Skin epidermis (tissue), 12 donors: ENCODE data around the gene EN1.

Experiments
- H3K27ac ChIP-seq, 21 experiments: fragments of 200-600 bp; sonication (generic) in 11 of 21; one replicate each; pipeline ENCODE4 v1.5.0; 2020; ENCODE audit warnings: mild to moderate bottlenecking in 3 of 21, inconsistent platforms in 2 of 21, moderate library complexity in 2 of 21
- H3K4me3 ChIP-seq, 7 experiments: fragments of 200-600 bp; sonication (generic) in 2 of 7; one replicate each; pipeline ENCODE4 v1.5.0; 2020; ENCODE audit warnings: inconsistent platforms in 2 of 7, mild to moderate bottlenecking in 2 of 7, moderate library complexity in 1 of 7

The EN1 gene

DNA sequence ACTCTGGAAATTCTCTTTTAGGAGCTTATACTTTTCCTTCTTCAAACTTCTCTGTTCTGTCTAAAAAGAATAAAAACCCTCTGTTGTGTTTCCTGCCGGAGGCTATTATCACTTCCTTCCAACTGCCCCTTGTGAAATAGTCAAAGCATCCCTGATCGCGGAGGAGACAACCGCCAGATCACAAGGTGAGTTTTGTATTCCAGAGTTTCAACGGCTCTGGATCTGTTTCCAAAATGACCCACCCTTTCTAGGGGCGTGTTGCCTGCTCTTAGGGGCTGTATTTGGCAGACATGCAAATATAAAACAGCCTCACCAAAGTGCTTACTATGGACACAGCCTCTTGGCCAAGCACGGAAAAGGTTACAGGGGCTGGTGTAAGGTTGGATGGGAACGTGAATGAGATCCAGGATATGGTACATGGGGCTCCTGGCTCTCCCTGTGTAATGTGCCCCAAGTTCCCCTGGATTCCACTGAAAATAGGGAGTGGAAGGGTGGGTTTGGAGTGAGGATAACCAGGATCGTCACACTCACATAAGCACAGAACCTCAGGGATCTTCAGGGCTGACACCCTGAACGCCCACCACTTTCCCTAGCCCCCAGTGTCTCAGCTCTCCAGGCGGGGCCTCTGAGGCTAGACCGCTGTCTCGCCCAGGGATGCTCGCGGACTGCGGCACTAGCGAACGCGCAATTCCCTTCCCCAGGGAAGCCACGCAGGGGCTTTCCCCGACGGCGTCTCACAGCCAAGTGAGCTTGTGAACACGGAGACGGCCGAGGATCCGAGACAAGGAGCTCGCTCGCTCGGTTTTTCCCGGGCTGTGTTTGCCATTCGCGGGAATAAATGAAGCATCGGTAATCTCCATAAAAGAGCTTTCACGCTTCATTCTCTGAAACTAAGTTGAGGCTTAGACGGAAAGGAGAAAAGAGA, 14.4 kb downstream of the EN1 start:
- Histone ChIP-seq H3K27ac (peak overlapping the region in 4 of 21 experiments; percentile 35 to 78 (median 56)), H3K4me3 (no peak overlapping the region)

- peak overlapping the region in 1 of 21 experiments; percentile 13 for H3K27ac ChIP-seq
- no peak overlapping the region for H3K4me3 ChIP-seq
Measured at GRCh38 chr2:118832071-118832790, 15.2 kb downstream of the EN1 start.

- Histone ChIP-seq H3K27ac (peak overlapping the region in 7 of 21 experiments; percentile 11 to 58 (median 31)), H3K4me3 (no peak overlapping the region)
Measured at GRCh38 chr2:118830881-118831280, 16.6 kb downstream of the EN1 start.

GRCh38 chr2:118830118-118830517, 17.3 kb downstream of the EN1 start:
- Histone ChIP-seq H3K27ac (peak overlapping the region in 9 of 21 experiments; percentile 2 to 73 (median 27)), H3K4me3 (no peak overlapping the region)

- peak overlapping the region in 2 of 21 experiments; percentile 2 to 3 for H3K27ac ChIP-seq
Measured at GRCh38 chr2:118826093-118826492, 21.4 kb downstream of the EN1 start.

GRCh38 chr2:118823633-118824032, 23.8 kb downstream of the EN1 start:
- peak overlapping the region in 1 of 21 experiments; percentile 43 for H3K27ac ChIP-seq
- H3K4me3 ChIP-seq, result no peak overlapping the region

More at GRCh38 chr2:118826093-118826492, 21.4 kb downstream of the EN1 start:
- no peak overlapping the region for H3K4me3 ChIP-seq

DNA sequence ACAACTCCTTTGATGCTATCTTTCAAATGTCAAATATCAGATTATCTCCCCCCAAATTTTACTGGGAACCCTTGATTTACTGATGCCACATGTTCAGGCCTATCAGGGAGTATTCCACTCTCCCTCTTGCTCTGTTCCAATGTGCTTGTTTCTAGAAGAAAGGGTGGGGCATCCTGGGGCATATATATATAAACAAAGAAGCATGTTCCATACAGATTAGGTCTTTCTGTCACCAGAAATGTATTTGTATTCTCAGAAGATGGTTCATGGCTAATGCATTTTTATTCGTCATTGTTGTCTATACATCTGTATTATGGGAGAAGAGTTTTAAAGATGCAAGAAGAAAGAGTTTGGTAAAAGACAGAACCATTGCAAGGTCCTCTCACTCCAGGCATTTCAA, 24.9 kb downstream of the EN1 start:
- H3K4me3 ChIP-seq, result no peak overlapping the region

DNA sequence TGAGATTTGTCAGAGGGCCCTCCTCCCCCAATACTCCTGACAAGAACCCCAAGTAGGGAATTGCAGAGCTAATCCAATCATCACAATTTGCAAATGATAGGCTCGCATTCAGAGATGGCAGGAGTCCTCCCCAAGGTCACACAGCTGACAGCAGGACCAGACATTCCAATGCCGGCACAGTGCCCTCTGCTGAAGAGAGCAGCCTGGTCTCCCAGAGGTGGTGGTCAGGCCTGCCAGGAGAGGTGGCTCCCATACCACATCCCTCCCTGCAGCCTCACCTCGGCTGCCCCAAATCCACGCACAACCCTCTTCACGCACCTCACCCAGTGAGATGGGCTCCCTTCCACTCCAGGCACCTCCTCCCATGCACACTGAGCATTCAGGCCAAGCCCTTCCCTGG, 25.4 kb downstream of the EN1 start:
- Histone ChIP-seq H3K27ac (peak overlapping the region in 1 of 21 experiments; percentile 34), H3K4me3 (no peak overlapping the region)

More for the DNA sequence above, 24.9 kb downstream of the EN1 start:
- H3K27ac ChIP-seq, result no peak overlapping the region

DNA sequence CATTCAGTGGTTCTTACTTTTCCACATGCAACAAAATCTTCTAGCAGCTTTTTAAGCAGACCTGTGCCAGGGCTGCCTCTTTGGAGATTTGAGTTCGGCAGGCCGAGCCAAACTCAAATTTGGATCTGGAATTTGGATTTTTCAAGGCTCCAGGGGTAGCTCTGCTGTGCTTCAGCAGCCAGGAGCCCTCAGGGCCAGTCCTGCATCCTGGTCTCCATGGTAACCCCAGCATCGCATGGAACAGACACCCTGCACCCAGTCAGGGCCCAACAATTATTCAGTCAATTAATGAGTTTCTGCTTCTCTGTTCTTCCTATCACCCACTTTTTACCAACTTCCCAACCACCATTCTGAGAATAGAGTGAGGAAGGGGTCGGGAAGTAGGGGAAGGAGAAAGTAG, 30.0 kb downstream of the EN1 start:
- no peak overlapping the region for H3K4me3 ChIP-seq
- H3K27ac ChIP-seq, result no peak overlapping the region

DNA sequence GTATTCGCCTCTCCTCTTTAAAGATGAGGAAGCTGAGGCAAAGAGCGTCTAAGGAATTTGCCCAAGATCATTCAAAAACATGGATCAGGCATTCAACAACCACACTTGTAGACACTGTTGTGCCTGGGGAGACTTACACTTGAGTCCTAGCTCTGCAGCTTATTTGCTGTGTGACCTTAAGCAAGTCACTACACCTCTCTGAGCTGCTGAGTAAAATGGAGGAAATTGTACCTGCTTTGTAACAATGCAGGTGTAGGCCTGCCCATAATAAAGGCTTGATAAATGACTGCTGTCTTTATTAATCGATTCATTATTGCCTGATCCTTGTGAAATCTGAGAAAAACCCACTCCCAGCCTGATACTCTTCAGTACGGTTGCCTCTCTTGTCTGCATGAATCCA, 30.8 kb downstream of the EN1 start:
- Histone ChIP-seq H3K4me3 (no peak overlapping the region), H3K27ac (no peak overlapping the region)

DNA sequence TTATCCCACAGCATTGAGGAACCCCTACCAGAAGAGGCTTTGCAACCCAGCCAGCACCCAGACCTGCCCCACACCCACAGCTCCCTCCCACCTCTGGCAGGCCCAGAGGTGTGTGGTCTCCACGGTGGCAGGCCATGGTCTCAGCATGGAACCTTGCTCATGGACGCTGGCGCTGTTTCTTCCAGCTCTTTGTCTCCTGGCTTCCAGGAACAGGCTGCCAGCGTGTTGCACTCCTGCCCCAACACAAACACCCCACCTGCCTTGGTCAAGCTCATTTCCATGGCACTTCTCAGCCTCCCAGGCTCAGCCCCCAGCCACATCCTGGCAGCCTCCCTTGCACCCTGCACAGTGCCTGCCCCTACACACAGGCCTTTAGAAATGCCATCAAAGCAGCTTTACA, 31.7 kb downstream of the EN1 start:
- no peak overlapping the region for H3K27ac ChIP-seq
- H3K4me3 ChIP-seq, result no peak overlapping the region

DNA sequence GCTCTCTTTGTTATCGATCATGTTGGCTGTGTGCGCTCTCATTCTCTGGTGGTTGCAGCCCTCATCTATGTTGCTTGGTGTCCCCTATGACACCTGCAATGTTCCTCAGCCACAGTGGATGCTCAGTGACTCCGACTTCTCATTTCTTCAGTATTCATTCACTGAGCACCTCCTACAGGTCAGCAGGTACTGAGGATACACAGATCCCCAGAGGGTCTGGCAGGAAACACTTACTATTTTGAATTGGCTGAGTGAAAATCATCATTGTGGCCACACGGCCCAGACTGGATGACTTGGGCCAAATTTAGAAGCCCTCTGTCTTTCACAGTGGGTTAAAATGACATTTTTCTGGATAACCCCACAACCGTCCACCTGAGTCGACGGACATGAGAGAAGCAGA, 32.1 kb downstream of the EN1 start:
- H3K27ac ChIP-seq, result no peak overlapping the region
- no peak overlapping the region for H3K4me3 ChIP-seq

- Histone ChIP-seq H3K4me3 (no peak overlapping the region), H3K27ac (no peak overlapping the region)
Measured at GRCh38 chr2:118814368-118814767, 33.1 kb downstream of the EN1 start.

GRCh38 chr2:118813601-118814339, 33.7 kb downstream of the EN1 start:
- H3K4me3 ChIP-seq, result no peak overlapping the region
- H3K27ac ChIP-seq, result no peak overlapping the region

GRCh38 chr2:118813111-118813510, 34.3 kb downstream of the EN1 start:
- Histone ChIP-seq H3K27ac (no peak overlapping the region), H3K4me3 (no peak overlapping the region)

- no peak overlapping the region for H3K4me3 ChIP-seq
- H3K27ac ChIP-seq, result no peak overlapping the region
Measured at GRCh38 chr2:118812552-118812951, 34.9 kb downstream of the EN1 start.

DNA sequence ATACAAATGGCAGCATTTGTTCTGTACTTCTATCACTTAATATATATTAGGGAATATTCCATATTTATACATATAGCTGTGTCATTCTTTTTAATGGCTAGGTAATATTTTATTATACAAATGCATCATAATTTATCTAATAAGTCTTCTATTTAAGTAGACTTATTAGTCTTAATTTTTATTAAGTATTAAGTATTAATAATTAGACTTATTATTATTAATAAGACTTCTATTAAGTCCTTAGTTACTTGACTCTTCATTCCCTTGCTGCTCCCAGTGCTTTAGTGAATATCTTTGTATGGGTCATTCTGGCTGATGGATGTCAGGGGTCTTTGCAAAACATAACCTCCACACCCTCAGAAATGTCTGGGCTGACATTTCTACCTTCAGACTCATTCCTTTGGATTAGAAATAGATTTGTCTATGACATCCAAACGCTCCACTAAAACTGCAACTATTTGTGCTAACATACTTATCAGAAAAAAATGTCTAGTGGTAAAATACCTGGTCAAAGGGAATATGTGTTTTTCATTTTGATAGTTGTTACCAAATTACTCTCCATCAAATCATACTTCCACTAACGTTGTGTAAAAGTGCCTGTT, 35.8 kb downstream of the EN1 start:
- H3K27ac ChIP-seq, result no peak overlapping the region
- no peak overlapping the region for H3K4me3 ChIP-seq

- Histone ChIP-seq H3K27ac (no peak overlapping the region), H3K4me3 (no peak overlapping the region)
Measured at GRCh38 chr2:118810766-118811165, 36.7 kb downstream of the EN1 start.

- Histone ChIP-seq H3K4me3 (peak overlapping the region in 2 of 7 experiments; percentile 1 to 15), H3K27ac (peak overlapping the region in 8 of 21 experiments; percentile 8 to 81 (median 72))
Measured at GRCh38 chr2:118808429-118808809, 39.0 kb downstream of the EN1 start.
